ENCODE results near the gene PLBD1.

PLBD1 gene

GRCh38 chr12:14564336-14564959, 3.2 kb downstream of the PLBD1 start:
- DNase-seq = no peak

- DNase-seq = no peak
Measured at GRCh38 chr12:14563046-14563445, 4.6 kb downstream of the PLBD1 start.

DNA sequence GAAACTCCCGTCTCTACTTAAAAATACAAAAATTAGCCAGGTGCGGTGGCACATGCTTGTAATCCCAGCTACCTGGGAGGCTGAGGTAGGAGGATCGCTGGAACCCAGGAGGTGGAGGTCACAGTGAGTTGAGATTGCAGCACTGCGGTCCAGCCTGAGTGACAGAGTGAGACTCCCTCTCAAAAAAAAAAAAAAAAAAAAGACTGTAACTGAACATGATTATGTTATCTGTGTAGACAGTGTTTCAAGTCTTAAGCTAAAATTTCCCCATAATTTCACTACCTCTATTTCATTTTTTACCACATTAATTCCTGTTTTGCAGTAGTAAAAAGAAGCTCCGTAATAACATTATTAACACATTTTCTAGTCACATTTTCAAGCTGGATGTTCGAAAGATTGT, 5.4 kb downstream of the PLBD1 start:
- DNase-seq = no peak

DNA sequence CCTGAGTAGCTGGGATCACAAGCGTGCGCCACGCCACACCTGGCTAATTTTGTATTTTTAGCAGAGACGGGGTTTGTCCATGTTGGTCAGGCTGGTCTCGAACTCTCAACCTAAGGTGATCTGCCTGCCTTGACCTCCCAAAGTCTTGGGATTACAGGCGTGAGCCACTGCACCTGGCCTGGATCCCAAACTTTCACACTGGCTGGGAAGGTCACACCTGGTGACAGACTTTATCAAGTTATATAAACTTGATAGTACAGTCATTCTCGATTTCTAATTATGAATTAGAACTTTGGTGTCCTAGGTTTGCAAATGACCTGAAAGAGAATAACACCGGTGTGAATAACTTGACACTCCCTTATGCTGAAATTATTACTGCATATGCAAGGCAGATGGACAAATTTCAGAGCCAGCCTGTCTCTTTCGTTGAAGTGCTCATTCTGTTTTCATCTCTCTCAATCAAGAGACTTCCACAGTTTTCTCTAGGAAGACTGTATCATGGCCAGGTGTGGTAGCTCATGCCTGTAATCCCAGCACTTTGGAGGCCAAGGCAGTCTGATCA, 5.9 kb downstream of the PLBD1 start:
- no peak for DNase-seq

DNA sequence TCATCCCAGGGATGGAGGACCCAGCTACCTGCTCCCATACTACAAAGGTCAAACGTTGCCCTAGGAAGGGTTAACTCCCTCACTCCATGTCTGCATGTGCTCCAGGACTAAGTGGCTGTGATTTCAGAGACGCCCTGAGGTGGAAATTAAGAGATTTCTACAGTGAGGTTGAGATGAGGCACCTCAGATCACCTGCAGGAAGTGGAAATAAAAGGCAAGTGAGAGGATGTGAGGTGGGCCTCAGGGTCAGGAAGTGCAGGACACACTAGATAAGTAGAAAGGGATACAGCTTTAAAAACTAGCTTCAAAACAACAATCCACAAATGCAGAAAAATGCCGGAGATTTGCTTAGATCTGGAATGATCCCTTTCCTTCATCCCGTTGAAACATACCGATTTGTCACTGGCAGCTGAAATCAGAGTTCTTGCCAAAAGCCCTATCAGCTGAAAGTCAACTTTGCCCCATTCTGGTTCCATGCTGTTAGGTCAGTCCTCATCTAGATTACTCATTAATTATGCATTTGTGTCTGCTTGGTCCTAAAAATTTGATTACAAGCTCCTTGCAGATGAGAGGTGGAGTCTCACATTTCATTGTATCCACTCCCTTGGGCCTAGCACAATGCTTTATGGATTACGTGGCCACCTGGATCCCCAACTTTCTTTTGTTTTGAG, 6.6 kb downstream of the PLBD1 start:
- no peak for DNase-seq

DNA sequence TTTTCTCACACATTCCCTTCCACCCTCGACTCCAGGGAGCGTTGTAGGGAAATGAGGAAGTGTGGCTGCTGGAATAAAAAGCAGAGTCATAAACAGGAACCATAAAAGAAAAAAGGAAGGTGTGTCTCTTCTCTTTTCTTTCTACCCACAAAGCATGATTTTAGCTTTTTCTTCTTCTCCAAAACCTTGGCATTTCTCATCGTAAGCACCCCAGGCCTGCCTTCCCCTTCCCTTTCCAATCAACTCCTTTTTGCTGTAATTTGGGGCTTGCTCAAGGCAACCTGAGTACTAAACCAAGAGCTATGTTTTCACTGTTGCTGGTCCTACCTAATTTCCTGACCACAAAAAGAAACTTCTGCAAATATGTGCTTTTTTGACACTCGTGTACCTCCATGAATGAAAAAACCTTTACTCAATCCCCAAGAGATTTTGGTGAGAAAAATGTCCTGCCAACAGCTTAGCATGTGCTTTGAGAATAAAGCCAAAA, 9.2 kb downstream of the PLBD1 start:
- no peak for DNase-seq

DNA sequence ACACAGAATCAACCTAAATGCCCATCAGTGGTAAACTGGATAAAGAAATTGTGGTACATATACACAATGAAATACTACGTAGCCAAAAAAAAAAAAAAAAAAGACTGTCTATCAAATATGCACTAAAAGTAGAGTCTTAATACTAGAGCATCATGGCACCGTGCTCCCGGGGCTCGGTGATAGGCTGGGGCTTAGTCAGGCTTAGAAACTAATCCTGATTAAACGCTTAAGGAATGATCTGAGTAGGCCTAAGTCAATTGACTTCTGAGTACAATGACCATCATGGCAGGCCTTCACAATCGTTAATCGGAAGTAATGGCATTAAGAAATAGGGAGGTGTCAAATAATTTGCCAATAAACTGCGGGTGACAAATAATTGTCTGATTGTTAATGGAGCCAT, 9.7 kb downstream of the PLBD1 start:
- no peak for DNase-seq

GRCh38 chr12:14554281-14555007, 13.2 kb downstream of the PLBD1 start:
- no peak for DNase-seq

DNA sequence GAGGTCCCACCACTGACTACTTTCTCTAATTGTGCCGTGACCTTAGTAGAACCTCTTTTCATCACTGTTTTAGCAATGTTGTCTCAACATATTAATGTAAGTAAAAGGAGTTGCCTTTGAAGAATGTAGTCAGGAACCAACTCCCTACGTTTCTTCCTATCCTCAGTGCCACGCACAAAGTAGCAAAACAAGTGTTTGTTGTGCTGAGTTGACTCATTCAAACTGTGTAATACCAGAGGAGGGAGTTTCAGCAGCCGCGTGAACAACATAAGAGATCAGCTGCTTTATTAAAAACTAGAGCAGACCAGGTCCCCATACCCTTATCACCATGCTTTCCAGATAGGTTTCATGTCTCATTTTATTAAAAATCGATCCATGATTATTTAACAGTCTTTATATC, 19.1 kb downstream of the PLBD1 start:
- no peak for DNase-seq

DNA sequence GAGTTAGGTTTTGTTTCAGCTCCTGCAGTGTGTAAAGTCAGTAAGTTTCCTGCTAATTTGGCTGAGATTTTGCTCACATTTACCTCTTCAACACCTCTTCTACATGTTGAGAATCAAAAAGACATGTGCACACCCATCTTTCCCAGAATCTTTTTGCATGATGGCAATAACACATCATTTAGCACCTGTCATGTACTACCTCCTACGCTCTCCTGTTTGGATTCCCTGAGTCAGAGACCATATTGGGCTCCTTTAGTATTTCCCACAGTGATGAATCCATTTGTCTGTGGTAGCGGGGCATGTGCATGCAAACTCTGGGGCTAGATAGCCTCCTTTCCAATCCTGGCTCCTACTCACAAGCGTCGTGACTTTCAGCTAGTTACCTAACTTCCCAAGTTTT, 20.1 kb downstream of the PLBD1 start:
- no peak for DNase-seq

- no peak for DNase-seq
Measured at GRCh38 chr12:14545144-14546124, 22.2 kb downstream of the PLBD1 start.

DNA sequence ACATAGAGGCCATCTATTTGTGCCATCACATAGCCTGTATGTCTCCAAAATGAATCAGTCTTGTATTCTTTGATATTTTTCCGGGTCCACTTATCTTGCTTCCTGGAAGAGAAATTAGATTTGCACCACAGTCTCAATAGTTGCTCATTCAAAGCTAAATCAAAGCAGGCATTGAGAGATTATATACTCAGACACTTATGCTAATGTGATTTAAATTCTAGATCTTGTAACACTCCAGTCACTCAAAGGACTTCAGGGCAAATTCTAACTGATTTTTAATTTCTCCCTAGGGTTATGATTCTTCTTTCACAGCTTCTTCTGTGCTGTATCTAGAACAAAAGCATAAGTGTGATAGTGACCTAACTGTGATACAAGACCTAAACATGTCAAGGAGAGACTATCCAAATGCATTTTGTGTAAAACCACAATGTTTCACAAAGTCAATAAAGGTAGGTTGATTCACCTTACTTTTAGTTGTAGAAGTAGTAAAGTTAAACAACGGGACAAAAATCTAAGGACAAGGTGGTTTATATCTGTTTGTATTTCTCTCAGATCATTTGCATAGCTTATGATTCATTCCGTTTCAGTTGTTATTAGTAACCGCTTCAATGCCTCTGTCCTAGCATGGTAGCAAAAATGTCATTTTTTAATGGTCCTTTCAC, 26.8 kb downstream of the PLBD1 start:
- DNase-seq = no peak

DNA sequence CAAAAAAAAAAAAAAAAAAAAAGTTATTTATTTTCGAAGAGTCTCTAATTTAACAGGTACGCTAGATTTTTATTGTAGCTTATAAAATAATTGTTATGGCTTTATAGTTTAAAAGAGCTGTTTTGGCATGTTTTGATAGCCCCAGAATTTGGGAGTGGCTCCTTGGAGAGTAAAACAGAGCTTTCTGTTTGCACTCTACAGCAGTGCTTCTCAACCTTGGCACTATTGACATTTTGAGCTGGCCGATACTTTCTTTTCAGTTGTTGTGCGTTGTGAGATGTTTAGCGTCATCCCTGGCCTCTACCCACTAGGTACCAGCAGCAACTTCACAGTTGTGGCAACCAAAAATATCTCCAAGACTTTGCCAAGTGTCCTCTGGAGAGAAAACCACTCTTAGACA, 30.6 kb downstream of the PLBD1 start:
- DNase-seq = no peak

DNA sequence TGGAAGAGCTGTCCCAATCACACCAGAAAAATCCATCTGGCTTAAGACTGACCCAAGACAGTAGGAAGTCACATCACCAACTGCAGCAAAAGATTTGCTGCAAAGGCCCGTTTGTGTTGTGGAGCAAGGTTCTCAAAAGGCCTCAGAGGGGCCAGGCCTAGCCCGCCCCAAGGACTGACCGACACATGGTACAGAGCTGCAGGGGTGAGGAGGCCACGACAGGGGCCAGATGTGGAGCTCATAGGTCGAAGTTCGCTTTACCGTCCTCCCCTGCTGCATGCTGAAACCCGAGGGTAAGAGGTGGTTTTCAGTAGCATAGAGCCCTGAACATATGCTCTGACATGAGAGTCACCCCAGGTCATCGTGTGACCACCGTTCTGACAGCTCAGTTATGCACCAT, 35.5 kb downstream of the PLBD1 start:
- no peak for DNase-seq

DNA sequence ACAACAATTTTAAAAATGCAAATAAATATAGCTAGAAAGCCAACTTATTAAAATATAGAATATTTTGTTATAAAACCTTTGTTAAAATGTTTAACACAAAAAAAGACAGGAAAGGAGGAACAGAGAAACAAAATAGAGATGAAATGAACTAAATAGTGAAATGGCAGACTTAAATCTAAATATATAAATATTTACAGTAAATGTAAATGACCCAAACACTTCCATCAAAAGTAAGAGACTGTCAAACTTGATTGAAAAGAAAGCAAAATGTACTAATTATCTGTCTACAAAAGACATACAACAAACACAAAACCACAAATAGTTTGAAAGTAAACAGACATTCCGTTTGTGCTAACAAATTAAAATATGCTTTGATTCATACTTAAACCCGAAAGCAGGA, 41.7 kb downstream of the PLBD1 start:
- no peak for DNase-seq

DNA sequence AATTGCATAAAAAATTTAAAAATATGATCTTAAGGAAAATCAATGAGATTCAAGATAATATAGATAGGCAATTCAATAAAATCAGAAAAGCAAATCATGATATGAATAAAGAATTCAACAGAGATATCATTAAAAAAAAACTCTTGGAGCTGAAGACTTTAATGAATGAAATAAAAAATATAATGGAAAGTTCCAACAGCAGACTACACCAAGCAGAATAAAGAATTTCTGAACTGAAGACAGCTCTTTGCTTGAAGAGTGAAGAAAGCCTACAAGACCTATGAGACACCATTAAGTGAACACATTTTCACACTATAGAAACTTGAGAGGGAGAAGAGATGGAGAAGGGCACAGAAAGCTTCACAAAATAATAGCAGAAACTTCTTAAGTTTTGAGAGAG, 45.9 kb downstream of the PLBD1 start:
- no peak for DNase-seq

GRCh38 chr12:14514946-14515345, 52.7 kb downstream of the PLBD1 start:
- DNase-seq = no peak

GRCh38 chr12:14514154-14514842, 53.4 kb downstream of the PLBD1 start:
- no peak for DNase-seq

DNA sequence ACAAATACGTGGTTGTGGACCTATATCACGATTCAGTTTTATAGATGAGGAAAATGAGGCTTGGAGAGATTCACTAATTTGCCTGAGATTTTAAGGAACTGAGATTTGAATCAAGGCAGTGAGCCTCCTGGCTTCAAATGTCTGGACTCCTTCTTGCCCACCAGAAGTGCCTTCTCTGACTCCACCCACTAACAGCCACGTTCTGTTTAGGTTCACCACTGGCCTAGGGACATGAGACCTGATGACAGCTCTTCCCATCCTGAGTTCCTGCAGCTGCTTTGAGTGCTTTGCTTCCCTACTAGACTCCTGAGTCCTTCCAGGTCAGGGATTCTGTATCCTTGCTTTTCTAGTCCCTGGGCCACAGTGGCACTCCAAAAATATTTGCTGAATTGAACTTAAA, 57.1 kb downstream of the PLBD1 start:
- no peak for DNase-seq

GRCh38 chr12:14505626-14506596, 61.8 kb downstream of the PLBD1 start:
- no peak for DNase-seq
